NOMO-1 (cell line): ENCODE results near the gene GGNBP2.
"Not testable (repeated sequence)": the region's sequence is repeated elsewhere in the genome, so short reads cannot be mapped to it uniquely, and the experiment has no call there.

Experiments used
- DNase-seq, 2 experiments: peaks; one replicate each; lab custom pipeline; 2025; ENCODE audit not compliant: unreplicated experiment in 2 of 2; lab: John Stamatoyannopoulos, UW

GGNBP2 gene

GRCh38 chr17:36544307-36545076, at the start of gene GGNBP2:
Gene GGNBP2 (plus strand): TSS chr17:36544919. CDS start chr17:36545725, 806 bp downstream.
- DNase-seq: peak; percentile 85 to 89

GRCh38 chr17:36495076-36495578, 49.6 kb upstream of the GGNBP2 start:
- no peak for DNase-seq

GRCh38 chr17:36496018-36496789, 48.5 kb upstream of the GGNBP2 start:
- DNase-seq: no peak

GRCh38 chr17:36498155-36498554, 46.6 kb upstream of the GGNBP2 start:
- no peak for DNase-seq

GRCh38 chr17:36498560-36499300, 46.0 kb upstream of the GGNBP2 start:
- DNase-seq: no peak

GRCh38 chr17:36500745-36501225, 43.9 kb upstream of the GGNBP2 start:
- DNase-seq: no peak

GRCh38 chr17:36501351-36501750, 43.4 kb upstream of the GGNBP2 start:
- DNase-seq: no peak

- DNase-seq: no peak
Observed at GRCh38 chr17:36501963-36502362, 42.8 kb upstream of the GGNBP2 start.

- DNase-seq: no peak
Observed at GRCh38 chr17:36503456-36504155, 41.1 kb upstream of the GGNBP2 start.

GRCh38 chr17:36504156-36504545, 40.6 kb upstream of the GGNBP2 start:
- no peak for DNase-seq

- no peak for DNase-seq
Observed at GRCh38 chr17:36505171-36505570, 39.5 kb upstream of the GGNBP2 start.

- DNase-seq: no peak
Observed at GRCh38 chr17:36506249-36506826, 38.4 kb upstream of the GGNBP2 start.

- no peak for DNase-seq
Observed at GRCh38 chr17:36506831-36507230, 37.9 kb upstream of the GGNBP2 start.

- DNase-seq: no peak
Observed at GRCh38 chr17:36507266-36507665, 37.5 kb upstream of the GGNBP2 start.

GRCh38 chr17:36508439-36508838, 36.3 kb upstream of the GGNBP2 start:
- DNase-seq: not testable (repeated sequence)

GRCh38 chr17:36509272-36509985, 35.3 kb upstream of the GGNBP2 start:
- DNase-seq: no peak

GRCh38 chr17:36510636-36511035, 34.1 kb upstream of the GGNBP2 start:
- DNase-seq: no peak

GRCh38 chr17:36511216-36511615, 33.5 kb upstream of the GGNBP2 start:
- no peak for DNase-seq

GRCh38 chr17:36512641-36513040, 32.1 kb upstream of the GGNBP2 start:
- no peak for DNase-seq
